A673 (cell line): ENCODE data around the gene MFAP4. TPM values are rescaled to one million over a fixed set of nuclear protein-coding genes. Genes with fewer than 3 reads are reported as not detected.

Source experiments
- BruUV-seq: library from RNA; stranded (reverse); fragments of 400-500 nt; replicated peaks from 2 replicates; lab custom pipeline; 2021; lab: Mats Ljungman, UMichigan
- CTCF ChIA-PET: fragments of 300-600 bp; sonication (Branson Sonifier 250); formaldehyde crosslinking; loops from one replicate; lab custom pipeline; 2022; ENCODE audit warnings: antibody characterized with exemption; lab: Charles Lee
- POLR2A ChIA-PET: fragments of 300-600 bp; sonication (Branson Sonifier 250); formaldehyde crosslinking; loops from one replicate; lab custom pipeline; 2022; ENCODE audit warnings: antibody characterized with exemption; ENCODE audit not compliant: low non-redundant PET; lab: Charles Lee
- DNase-seq: peaks from one replicate; pipeline ENCODE4 v3.0.0-alpha.2; 2015; ENCODE audit warnings: low spot score
- H3K27ac ChIP-seq: fragments of 200-600 bp; sonication (generic); 2 replicates; pipeline ENCODE4 v1.5.1; 2016; ENCODE audit warnings: mixed run types, low read depth, mild to moderate bottlenecking, mixed read lengths, antibody characterized with exemption, low read length; ENCODE audit not compliant: poor library complexity, severe bottlenecking
- H3K27me3 ChIP-seq: fragments of 200-600 bp; sonication (generic); replicated peaks from 2 replicates; pipeline ENCODE4 v1.6.1; 2017; ENCODE audit warnings: mixed run types, low read depth, mild to moderate bottlenecking, mixed read lengths, antibody characterized with exemption, low read length; ENCODE audit not compliant: insufficient read depth, poor library complexity
- H3K36me3 ChIP-seq: fragments of 200-600 bp; sonication (generic); 2 replicates; pipeline ENCODE4 v1.6.1; 2016; ENCODE audit warnings: mixed run types, mild to moderate bottlenecking, mixed read lengths, antibody characterized with exemption, low read length; ENCODE audit not compliant: insufficient read depth, poor library complexity, severe bottlenecking
- H3K4me1 ChIP-seq: fragments of 200-600 bp; sonication (generic); 2 replicates; pipeline ENCODE4 v1.6.1; 2017; ENCODE audit warnings: mixed run types, mild to moderate bottlenecking, mixed read lengths, antibody characterized with exemption, low read length; ENCODE audit not compliant: insufficient read depth, poor library complexity, severe bottlenecking
- H3K4me3 ChIP-seq: fragments of 200-600 bp; sonication (generic); 2 replicates; pipeline ENCODE4 v1.5.1; 2016; ENCODE audit warnings: low read depth, mixed run types, mild to moderate bottlenecking, mixed read lengths, low read length; ENCODE audit not compliant: poor library complexity, severe bottlenecking
- H3K9me3 ChIP-seq: fragments of 200-600 bp; sonication (generic); 2 replicates; pipeline ENCODE4 v1.6.1; 2016; ENCODE audit warnings: mixed run types, low read depth, mild to moderate bottlenecking, mixed read lengths, antibody characterized with exemption, low read length; ENCODE audit not compliant: poor library complexity, severe bottlenecking
- CTCF ChIP-seq: fragments of 300-800, 200-600 bp; sonication (generic); conservative IDR thresholded peaks from 2 replicates; pipeline ENCODE4 v1.5.1; 2017; ENCODE audit warnings: low read depth, mild to moderate bottlenecking, antibody characterized with exemption, low read length, moderate library complexity, mixed read lengths
- EZH2 ChIP-seq: fragments of 200-600 bp; sonication (generic); IDR thresholded peaks from 2 replicates; pipeline ENCODE4 v1.6.1; 2017; ENCODE audit warnings: borderline replicate concordance, low read depth, mild to moderate bottlenecking, mixed read lengths, antibody characterized with exemption, low read length; ENCODE audit not compliant: poor library complexity, severe bottlenecking
- intact Hi-C: fragments of 100-400 bp; cut with micrococcal nuclease; formaldehyde crosslinking; loops from one replicate; pipeline ENCODE4 v1.10.0; 2022; ENCODE audit not compliant: unreplicated experiment
- total RNA-seq: library from RNA; stranded (reverse); gene quantifications from 2 replicates; pipeline ENCODE4 v1.2.3, GENCODE V29; 2021

Gene MFAP4
- total RNA-seq, 1 experiment from 2014 or later, result 60.9 TPM

- H3K9me3 ChIP-seq, result no peaks in the 10 kb centered on the region
- BruUV-seq, result no TSS peak
- DNase-seq, result no peak
- no peaks in the 10 kb centered on the region for H3K36me3 ChIP-seq
- intact Hi-C loops, result loop anchor here (5.0 kb wide), 1 partner anchor 287 kb away; the partner anchor contains the start of gene ALDH3A2
- ChIA-PET CTCF (no interaction called here), POLR2A (no interaction called here)
- TF ChIP-seq EZH2 (no peak), CTCF (no peak)
- H3K4me1 ChIP-seq, result peaks cover 20% of the 10 kb centered on the region
- no peaks in the 10 kb centered on the region for H3K27me3 ChIP-seq
- H3K4me3 ChIP-seq, result no peak overlapping the region
- no peak overlapping the region for H3K27ac ChIP-seq
Observed at GRCh38 chr17:19359856-19360255, 27.1 kb downstream of the MFAP4 start.

- TF ChIP-seq CTCF, result no peak
- no peak for TF ChIP-seq EZH2
- H3K36me3 ChIP-seq, result no peaks in the 10 kb centered on the region
- peaks cover 13% of the 10 kb centered on the region for H3K4me1 ChIP-seq
- no peak overlapping the region for H3K4me3 ChIP-seq
- BruUV-seq, result no TSS peak
- no peaks in the 10 kb centered on the region for H3K27me3 ChIP-seq
- H3K9me3 ChIP-seq, result no peaks in the 10 kb centered on the region
- no peak for DNase-seq
- no peak overlapping the region for H3K27ac ChIP-seq
- intact Hi-C loops, result no loop called here
- POLR2A ChIA-PET, result no interaction called here
- CTCF ChIA-PET, result no interaction called here
Observed at GRCh38 chr17:19359151-19359550, 27.8 kb downstream of the MFAP4 start.

- Histone ChIP-seq H3K27ac (no peak overlapping the region), H3K4me1 (peaks cover 7% of the 10 kb centered on the region), H3K27me3 (no peaks in the 10 kb centered on the region), H3K9me3 (no peaks in the 10 kb centered on the region), H3K4me3 (no peak overlapping the region), H3K36me3 (no peaks in the 10 kb centered on the region)
- CTCF ChIA-PET, result no interaction called here
- TF ChIP-seq CTCF (no peak), EZH2 (no peak)
- no TSS peak for BruUV-seq
- DNase-seq, result no peak
- POLR2A ChIA-PET, result no interaction called here
- intact Hi-C loops, result no loop called here
Observed at GRCh38 chr17:19357761-19358160, 29.2 kb downstream of the MFAP4 start.
